HepG2 (cell line): ENCODE data around the gene DEFB129. TPM values are rescaled to one million over a fixed set of nuclear protein-coding genes. Genes with fewer than 3 reads are reported as not detected.
A peak's percentile ranks its signal among the peaks of the same experiment; 100 is the strongest.

Source experiments
- BHLHE40 ChIP-seq: IDR thresholded peaks from 2 replicates; pipeline ENCODE4 v1.6.1; 2011; ENCODE audit warnings: low read length, improper control_type of control experiment
- JARID2 ChIP-seq: sonication (generic); formaldehyde crosslinking; IDR thresholded peaks from 2 replicates; pipeline ENCODE4 v1.8.1; 2023; ENCODE audit warnings: missing genetic modification reagents, inconsistent platforms; ENCODE audit not compliant: insufficient replicate concordance
- KDM3A ChIP-seq: IDR thresholded peaks from 2 replicates; pipeline ENCODE4 v1.6.1; 2018; ENCODE audit warnings: low read depth, missing compliant biosample characterization
- KIAA2018 ChIP-seq: sonication (generic); formaldehyde crosslinking; IDR thresholded peaks from 2 replicates; pipeline ENCODE4 v1.5.0; 2020; ENCODE audit warnings: mild to moderate bottlenecking, missing genetic modification reagents, borderline replicate concordance
- LCORL ChIP-seq, 2 experiments: fragments of 450-650 bp in 1 of 2; sonication (generic) in 1 of 2; formaldehyde crosslinking in 1 of 2; IDR thresholded peaks; 2 replicates each; pipeline versions ENCODE4 v1.5.0 to v1.6.1; 2017 to 2020; ENCODE audit warnings: antibody characterized with exemption in 1 of 2, missing genetic modification reagents in 1 of 2
- MAFF ChIP-seq: IDR thresholded peaks from 2 replicates; pipeline ENCODE4 v1.6.1; 2011; ENCODE audit warnings: low read depth, low read length, improper control_type of control experiment
- NCOR1 ChIP-seq: fragments of 200-600 bp; sonication (generic); IDR thresholded peaks from 2 replicates; pipeline ENCODE4 v1.7.0; 2017; ENCODE audit warnings: antibody characterized with exemption, low read length, borderline replicate concordance
- NR2C2 ChIP-seq: sonication (generic); formaldehyde crosslinking; IDR thresholded peaks from 2 replicates; pipeline ENCODE4 v1.4.0; 2020; ENCODE audit warnings: missing genetic modification reagents, mild to moderate bottlenecking, moderate library complexity, borderline replicate concordance
- REL ChIP-seq: sonication (generic); formaldehyde crosslinking; conservative IDR thresholded peaks from 2 replicates; pipeline ENCODE4 v1.8.0; 2022; ENCODE audit warnings: mild to moderate bottlenecking, missing genetic modification reagents, moderate library complexity
- SKIL ChIP-seq: sonication (generic); formaldehyde crosslinking; IDR thresholded peaks from 2 replicates; pipeline ENCODE4 v1.8.0; 2022; ENCODE audit warnings: missing genetic modification reagents, mild to moderate bottlenecking, moderate library complexity, borderline replicate concordance
- TRIM22 ChIP-seq: fragments of 450-650 bp; IDR thresholded peaks from 2 replicates; pipeline ENCODE4 v1.6.1; 2017
- XRCC5 ChIP-seq: fragments of 200-400 bp; formaldehyde crosslinking; optimal IDR thresholded peaks from 2 replicates; pipeline ENCODE3; 2017; ENCODE audit warnings: mild to moderate bottlenecking, low read length
- ZBTB14 ChIP-seq: sonication (generic); formaldehyde crosslinking; IDR thresholded peaks from 2 replicates; pipeline ENCODE4 v1.4.0; 2020; ENCODE audit warnings: missing genetic modification reagents
- ZNF17 ChIP-seq: sonication (generic); formaldehyde crosslinking; IDR thresholded peaks from 2 replicates; pipeline ENCODE4 v1.5.0; 2020; ENCODE audit warnings: mild to moderate bottlenecking, missing genetic modification reagents
- ZNF350 ChIP-seq: sonication (generic); formaldehyde crosslinking; IDR thresholded peaks from 2 replicates; pipeline ENCODE4 v1.4.0; 2020; ENCODE audit warnings: mild to moderate bottlenecking, low read depth, missing genetic modification reagents, borderline replicate concordance
- ZNF616 ChIP-seq: sonication (generic); formaldehyde crosslinking; IDR thresholded peaks from 2 replicates; pipeline ENCODE4 v1.5.0; 2020; ENCODE audit warnings: low read depth, mild to moderate bottlenecking, missing genetic modification reagents
- ZNF724P ChIP-seq: sonication (generic); formaldehyde crosslinking; IDR thresholded peaks from 2 replicates; pipeline ENCODE4 v1.8.0; 2022; ENCODE audit warnings: missing genetic modification reagents, borderline replicate concordance
- ZZZ3 ChIP-seq: sonication (generic); formaldehyde crosslinking; IDR thresholded peaks from 2 replicates; pipeline ENCODE4 v1.4.0; 2020; ENCODE audit warnings: missing genetic modification reagents, mild to moderate bottlenecking, borderline replicate concordance
- polyA plus RNA-seq, 8 experiments: library from polyadenylated mRNA; depleted of rRNA in 3 of 8; stranded (reverse) in 7 of 8; unstranded in 1 of 8; fragments of >200 nt; fragmentation: Illumina TruSeq in 4 of 8; extraction: Trizol in 4 of 8; gene quantifications; 2 replicates each; pipeline versions ENCODE4 v1.2.1 to v1.2.3, GENCODE V29; 2011 to 2016; ENCODE audit warnings: low read depth in 4 of 8, missing spikeins in 1 of 8, mixed read lengths in 1 of 8; ENCODE audit not compliant: insufficient read depth in 1 of 8
- total RNA-seq, 5 experiments: library from RNA; depleted of rRNA; stranded (reverse); fragments of >200 nt; fragmentation: Illumina TruSeq; extraction: Trizol; gene quantifications; 2 replicates each; pipeline ENCODE4 v1.2.3, GENCODE V29; 2016; ENCODE audit warnings: low read depth in 1 of 5

Gene DEFB129
- total and polyA plus RNA-seq, 2 of the 13 experiments (the other 11 are each of a cell fraction or from before 2014, with no cell fraction given): not detected

GRCh38 chr20:258963-259362 is 31.9 kb downstream of the DEFB129 start (continued):
- TF ChIP-seq KIAA2018 (CRISPR knock-in tag): no peak
- no peak for TF ChIP-seq NCOR1
- TF ChIP-seq XRCC5: peak; percentile 32
- 0 out of 2 replicates have a peak, but pooled peaks have one; percentile 29 for TF ChIP-seq ZNF350
- no peak for TF ChIP-seq ZNF724P (CRISPR knock-in tag)
- no peak for TF ChIP-seq BHLHE40
- TF ChIP-seq ZNF616 (CRISPR knock-in tag): no peak
- TF ChIP-seq REL (CRISPR knock-in tag): no peak
- TF ChIP-seq ZBTB14 (CRISPR knock-in tag): no peak
- TF ChIP-seq NR2C2 (CRISPR knock-in tag): 0 out of 2 replicates have a peak, but pooled peaks have one; percentile 17
- no peak for TF ChIP-seq KDM3A (CRISPR knock-in tag)
- TF ChIP-seq SKIL: no peak
- no peak for TF ChIP-seq JARID2 (CRISPR knock-in tag)
- no peak for TF ChIP-seq ZZZ3
- no peak for TF ChIP-seq LCORL (IDR thresholded peaks at IDR 0.05)
- TF ChIP-seq LCORL (CRISPR knock-in tag; IDR thresholded peaks at IDR 0.05): no peak
- TF ChIP-seq ZNF17 (CRISPR knock-in tag): no peak
- TF ChIP-seq MAFF: peak; percentile 99
- no peak for TF ChIP-seq TRIM22
